GM21515 (cell line): Measurements from ENCODE around the gene SDK1.

Experiments
- ATAC-seq: cut with Tn5 transposase; IDR thresholded peaks from one replicate; pipeline ENCODE4 v1.9.1; 2021; ENCODE audit not compliant: unreplicated experiment

The SDK1 gene

GRCh38 chr7:3861386-3861785 is 560.3 kb downstream of the SDK1 start:
- ATAC-seq, result no peak

- ATAC-seq, result no peak
Observed at GRCh38 chr7:3861941-3862340, 560.9 kb downstream of the SDK1 start.

GRCh38 chr7:3862774-3863173 is 561.7 kb downstream of the SDK1 start:
- no peak for ATAC-seq

- no peak for ATAC-seq
Observed at GRCh38 chr7:3866277-3866676, 565.2 kb downstream of the SDK1 start.

GRCh38 chr7:3867863-3868262 is 566.8 kb downstream of the SDK1 start:
- no peak for ATAC-seq

- ATAC-seq, result no peak
Observed at GRCh38 chr7:3879355-3880075, 578.5 kb downstream of the SDK1 start.

GRCh38 chr7:3880228-3880987 is 579.4 kb downstream of the SDK1 start:
- ATAC-seq, result no peak

GRCh38 chr7:3882782-3883181 is 581.7 kb downstream of the SDK1 start:
- no peak for ATAC-seq

- ATAC-seq, result no peak
Observed at GRCh38 chr7:3884543-3884942, 583.5 kb downstream of the SDK1 start.

GRCh38 chr7:3887096-3887690 is 586.1 kb downstream of the SDK1 start:
- no peak for ATAC-seq

GRCh38 chr7:3888096-3888495 is 587.0 kb downstream of the SDK1 start:
- ATAC-seq, result no peak

GRCh38 chr7:3892157-3892556 is 591.1 kb downstream of the SDK1 start:
- ATAC-seq, result no peak

- ATAC-seq, result no peak
Observed at GRCh38 chr7:3892686-3893085, 591.6 kb downstream of the SDK1 start.

- no peak for ATAC-seq
Observed at GRCh38 chr7:3893151-3893788, 592.2 kb downstream of the SDK1 start.

- no peak for ATAC-seq
Observed at GRCh38 chr7:3893789-3894153, 592.7 kb downstream of the SDK1 start.

GRCh38 chr7:3895341-3896116 is 594.5 kb downstream of the SDK1 start:
- ATAC-seq, result no peak

- no peak for ATAC-seq
Observed at GRCh38 chr7:3896169-3896765, 595.2 kb downstream of the SDK1 start.

- ATAC-seq, result no peak
Observed at GRCh38 chr7:3897430-3898372, 596.6 kb downstream of the SDK1 start.

- ATAC-seq, result no peak
Observed at GRCh38 chr7:3899559-3899991, 598.5 kb downstream of the SDK1 start.
